Measurements from ENCODE around the gene RNMT. TPM values are rescaled to one million over a fixed set of nuclear protein-coding genes. Genes with fewer than 3 reads are reported as not detected.

Gene RNMT
- total RNA-seq, 2 experiments from 2014 or later, result 17.3 to 35.6 TPM

- Histone ChIP-seq H3K4me3 (ENCODE audit: low read depth, low read length, poor library complexity, severe bottlenecking) (peak overlapping the region; percentile 82), H3K9me2 (ENCODE audit: insufficient read depth, low read length) (no peaks in the 10 kb centered on the region), H3K4me1 (ENCODE audit: insufficient read depth, low read length, poor library complexity, severe bottlenecking) (peaks cover 23% of the 10 kb centered on the region), H4K20me1 (ENCODE audit: insufficient read depth, low read length) (peaks cover 18% of the 10 kb centered on the region), H3K9me3 (ENCODE audit: low read length) (no peaks in the 10 kb centered on the region), H2AFZ (ENCODE audit: low read length) (peak overlapping the region; percentile 77), H3K4me2 (ENCODE audit: low read length) (peak overlapping the region; percentile 77), H3K36me3 (ENCODE audit: insufficient read depth, low read length) (peaks cover 22% of the 10 kb centered on the region), H3K27ac (ENCODE audit: low read depth, low read length, poor library complexity, severe bottlenecking) (peak overlapping the region; percentile 30), H3K79me2 (ENCODE audit: insufficient read depth, low read depth, low read length) (peaks cover 93% of the 10 kb centered on the region)
- TF ChIP-seq CTCF (conservative IDR thresholded peaks at IDR 0.05; ENCODE audit: low read length) (no peak), EZH2phosphoT487 (IDR thresholded peaks at IDR 0.05; ENCODE audit: borderline replicate concordance, low read depth, low read length) (no peak)
- DNase-seq (ENCODE audit: low spot score), result peak; percentile 26
- ChIA-PET CTCF (ENCODE audit: unreplicated experiment) (interaction anchor here (0.5 to 0.6 kb wide), 2 partner anchors 90 to 94 kb away, joined by 3 to 4 read pairs; no protein-coding TSS in a partner anchor), POLR2A (interaction anchor here (0.9 to 1.7 kb wide), 3 partner anchors 12 to 114 kb away, joined by 3 to 8 read pairs (median 5); no protein-coding TSS in a partner anchor)
- no TSS peak for BruUV-seq (replicated peaks)
- intact Hi-C loops (cut with micrococcal nuclease; ENCODE audit: unreplicated experiment), result loop anchor here (5.0 kb wide), 1 partner anchor 170 kb away; no protein-coding TSS in a partner anchor
Observed at GRCh38 chr18:13726972-13727331, 479 bp downstream of the RNMT start.

GRCh38 chr18:13730481-13730880 lies 4.0 kb downstream of the RNMT start:
- no peak for TF ChIP-seq CTCF (conservative IDR thresholded peaks at IDR 0.05; ENCODE audit: low read length)
- no peak overlapping the region for H3K27ac ChIP-seq (ENCODE audit: low read depth, low read length, poor library complexity, severe bottlenecking)
- DNase-seq (ENCODE audit: low spot score), result no peak
- no peaks in the 10 kb centered on the region for H3K9me2 ChIP-seq (ENCODE audit: insufficient read depth, low read length)
- H3K4me2 ChIP-seq (ENCODE audit: low read length), result no peak overlapping the region
- CTCF ChIA-PET (ENCODE audit: unreplicated experiment), result no interaction called here
- no peak overlapping the region for H3K4me3 ChIP-seq (ENCODE audit: low read depth, low read length, poor library complexity, severe bottlenecking)
- 0 out of 2 replicates have a peak, but pooled peaks cover 8% of the 10 kb centered on the region for H3K9me3 ChIP-seq (ENCODE audit: low read length)
- intact Hi-C loops (cut with micrococcal nuclease; ENCODE audit: unreplicated experiment), result no loop called here
- H3K4me1 ChIP-seq (ENCODE audit: insufficient read depth, low read length, poor library complexity, severe bottlenecking), result peaks cover 8% of the 10 kb centered on the region
- H3K79me2 ChIP-seq (ENCODE audit: insufficient read depth, low read depth, low read length), result peaks cover 65% of the 10 kb centered on the region
- no TSS peak for BruUV-seq (replicated peaks)
- H2AFZ ChIP-seq (ENCODE audit: low read length), result no peak overlapping the region
- POLR2A ChIA-PET, result no interaction called here
- H4K20me1 ChIP-seq (ENCODE audit: insufficient read depth, low read length), result 0 out of 2 replicates have a peak, but pooled peaks cover 5% of the 10 kb centered on the region
- H3K36me3 ChIP-seq (ENCODE audit: insufficient read depth, low read length), result peaks cover 51% of the 10 kb centered on the region

- Histone ChIP-seq H3K4me3 (ENCODE audit: low read depth, low read length, poor library complexity, severe bottlenecking) (no peak overlapping the region), H3K79me2 (ENCODE audit: insufficient read depth, low read depth, low read length) (peaks cover 18% of the 10 kb centered on the region; the same call in 1 of the 2 replicates), H3K9me3 (ENCODE audit: low read length) (0 out of 2 replicates have a peak, but pooled peaks cover 8% of the 10 kb centered on the region), H2AFZ (ENCODE audit: low read length) (no peak overlapping the region), H4K20me1 (ENCODE audit: insufficient read depth, low read length) (0 out of 2 replicates have a peak, but pooled peaks cover 3% of the 10 kb centered on the region), H3K9me2 (ENCODE audit: insufficient read depth, low read length) (no peaks in the 10 kb centered on the region), H3K4me2 (ENCODE audit: low read length) (no peak overlapping the region), H3K4me1 (ENCODE audit: insufficient read depth, low read length, poor library complexity, severe bottlenecking) (no peaks in the 10 kb centered on the region), H3K27ac (ENCODE audit: low read depth, low read length, poor library complexity, severe bottlenecking) (no peak overlapping the region), H3K36me3 (ENCODE audit: insufficient read depth, low read length) (peaks cover 98% of the 10 kb centered on the region)
- DNase-seq (ENCODE audit: low spot score), result no peak
- ChIA-PET CTCF (ENCODE audit: unreplicated experiment) (no interaction called here), POLR2A (interaction anchor here (0.6 kb wide), 1 partner anchor 19 kb away, joined by 3 read pairs; no protein-coding TSS in a partner anchor)
- no TSS peak for BruUV-seq (replicated peaks)
- intact Hi-C loops (cut with micrococcal nuclease; ENCODE audit: unreplicated experiment), result no loop called here
- TF ChIP-seq CTCF (conservative IDR thresholded peaks at IDR 0.05; ENCODE audit: low read length) (no peak), EZH2phosphoT487 (IDR thresholded peaks at IDR 0.05; ENCODE audit: borderline replicate concordance, low read depth, low read length) (no peak)
Observed at GRCh38 chr18:13735681-13736080, 9.2 kb downstream of the RNMT start.
